Measurements from ENCODE around the gene RAB34. TPM values are rescaled to one million over a fixed set of nuclear protein-coding genes. Genes with fewer than 3 reads are reported as not detected.

Gene RAB34
- total and polyA plus RNA-seq, 7 donors, result 7.8 to 21.0 (median 9.1) TPM

DNA sequence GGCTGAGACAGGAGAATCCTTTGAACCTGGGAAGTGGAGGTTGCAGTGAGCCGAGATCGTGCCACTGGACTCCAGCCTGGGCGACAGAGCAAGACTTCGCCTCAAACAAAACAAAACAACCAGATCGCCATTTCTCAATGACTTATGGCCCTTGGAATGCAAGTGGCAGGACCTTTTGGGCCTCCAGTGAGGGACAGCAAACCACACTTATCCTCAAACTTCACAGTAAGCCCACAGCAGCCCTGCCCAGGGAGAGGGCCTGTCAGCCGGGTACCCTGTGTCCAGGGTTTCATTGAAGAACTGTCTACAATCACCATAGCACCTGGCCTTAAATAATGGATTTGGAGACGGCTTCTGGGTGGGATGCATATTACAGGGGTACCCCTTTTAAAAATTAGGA, 37.8 kb upstream of the RAB34 start:
- no peak overlapping the region for H3K4me3 ChIP-seq
- peaks cover 2% of the 10 kb centered on the region for H3K4me1 ChIP-seq
- 75 to 87% (median 87%) methylated on average over 7 of the region's 7 CpGs for WGBS, 3 donors
- no peaks in the 10 kb centered on the region for H3K27me3 ChIP-seq (ENCODE audit: insufficient read depth in 3 of 3, low read length in 2 of 3)
- peaks cover 0 to 33% of the 10 kb centered on the region in 2 donors for H3K36me3 ChIP-seq (ENCODE audit: insufficient read depth in 1 of 2, low read depth in 1 of 2)
- H3K9me3 ChIP-seq, result no peaks in the 10 kb centered on the region
- ATAC-seq (no peak), DNase-seq (no peak)
- TF ChIP-seq, protein P1, sequence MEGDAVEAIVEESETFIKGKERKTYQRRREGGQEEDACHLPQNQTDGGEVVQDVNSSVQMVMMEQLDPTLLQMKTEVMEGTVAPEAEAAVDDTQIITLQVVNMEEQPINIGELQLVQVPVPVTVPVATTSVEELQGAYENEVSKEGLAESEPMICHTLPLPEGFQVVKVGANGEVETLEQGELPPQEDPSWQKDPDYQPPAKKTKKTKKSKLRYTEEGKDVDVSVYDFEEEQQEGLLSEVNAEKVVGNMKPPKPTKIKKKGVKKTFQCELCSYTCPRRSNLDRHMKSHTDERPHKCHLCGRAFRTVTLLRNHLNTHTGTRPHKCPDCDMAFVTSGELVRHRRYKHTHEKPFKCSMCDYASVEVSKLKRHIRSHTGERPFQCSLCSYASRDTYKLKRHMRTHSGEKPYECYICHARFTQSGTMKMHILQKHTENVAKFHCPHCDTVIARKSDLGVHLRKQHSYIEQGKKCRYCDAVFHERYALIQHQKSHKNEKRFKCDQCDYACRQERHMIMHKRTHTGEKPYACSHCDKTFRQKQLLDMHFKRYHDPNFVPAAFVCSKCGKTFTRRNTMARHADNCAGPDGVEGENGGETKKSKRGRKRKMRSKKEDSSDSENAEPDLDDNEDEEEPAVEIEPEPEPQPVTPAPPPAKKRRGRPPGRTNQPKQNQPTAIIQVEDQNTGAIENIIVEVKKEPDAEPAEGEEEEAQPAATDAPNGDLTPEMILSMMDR (IDR thresholded peaks at IDR 0.05), result no peak
- intact Hi-C loops (cut with DNase I), result no loop called here
- H3K27ac ChIP-seq, result no peak overlapping the region

DNA sequence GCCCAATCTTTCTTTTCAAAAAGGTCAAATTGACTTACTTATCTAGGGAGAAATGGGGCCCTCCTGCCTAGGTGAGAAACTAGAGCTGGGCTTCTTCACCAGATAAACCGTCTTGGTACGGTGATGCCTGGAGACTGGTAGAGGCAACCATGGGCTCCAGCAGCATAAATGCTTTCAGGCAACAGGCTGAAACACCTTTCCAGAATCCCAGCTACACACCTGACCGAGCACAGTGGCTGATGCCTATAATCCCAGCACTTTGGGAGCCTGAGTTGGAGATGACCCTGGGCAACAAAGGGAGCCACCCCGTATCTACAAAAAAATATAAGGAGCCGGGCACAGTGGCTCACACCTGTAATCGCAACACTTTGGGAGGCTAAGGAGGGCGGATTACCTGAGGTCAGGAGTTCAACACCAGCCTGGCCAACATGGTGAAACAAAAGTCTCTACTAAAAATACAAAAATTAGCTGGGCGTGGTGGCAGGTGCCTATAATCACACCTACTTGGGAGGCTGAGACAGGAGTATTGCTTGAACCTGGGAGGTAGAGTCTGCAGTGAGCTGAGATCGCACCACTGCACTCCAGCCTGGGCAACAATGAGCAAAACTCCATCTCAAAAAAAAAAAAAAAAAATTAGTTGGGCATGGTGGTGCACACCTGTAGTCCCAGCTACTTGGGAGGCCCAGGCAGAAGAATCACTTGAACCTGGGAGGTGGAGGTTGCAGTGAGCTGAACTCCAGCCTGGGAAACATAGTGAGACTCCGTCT, 34.1 kb upstream of the RAB34 start:
- Histone ChIP-seq H3K36me3 (ENCODE audit: insufficient read depth in 1 of 2, low read depth in 1 of 2) (peaks cover 0 to 25% of the 10 kb centered on the region in 2 donors), H3K27me3 (ENCODE audit: insufficient read depth in 3 of 3, low read length in 2 of 3) (no peaks in the 10 kb centered on the region), H3K27ac (no peak overlapping the region), H3K4me1 (peaks cover 4% of the 10 kb centered on the region), H3K4me3 (no peak overlapping the region), H3K9me3 (no peaks in the 10 kb centered on the region)
- no peak for ATAC-seq
- TF ChIP-seq, protein P1 (IDR thresholded peaks at IDR 0.05), result no peak
- intact Hi-C loops (cut with DNase I), result loop anchor here in 1 of 2 donors (2.0 kb wide), 1 partner anchor 23 kb away; the partner anchor contains the start of gene NEK8
- peak in 1 of 2 donors; percentile 23 for DNase-seq
- 93 to 94% (median 94%) methylated on average over 10 of the region's 10 CpGs for WGBS, 3 donors

DNA sequence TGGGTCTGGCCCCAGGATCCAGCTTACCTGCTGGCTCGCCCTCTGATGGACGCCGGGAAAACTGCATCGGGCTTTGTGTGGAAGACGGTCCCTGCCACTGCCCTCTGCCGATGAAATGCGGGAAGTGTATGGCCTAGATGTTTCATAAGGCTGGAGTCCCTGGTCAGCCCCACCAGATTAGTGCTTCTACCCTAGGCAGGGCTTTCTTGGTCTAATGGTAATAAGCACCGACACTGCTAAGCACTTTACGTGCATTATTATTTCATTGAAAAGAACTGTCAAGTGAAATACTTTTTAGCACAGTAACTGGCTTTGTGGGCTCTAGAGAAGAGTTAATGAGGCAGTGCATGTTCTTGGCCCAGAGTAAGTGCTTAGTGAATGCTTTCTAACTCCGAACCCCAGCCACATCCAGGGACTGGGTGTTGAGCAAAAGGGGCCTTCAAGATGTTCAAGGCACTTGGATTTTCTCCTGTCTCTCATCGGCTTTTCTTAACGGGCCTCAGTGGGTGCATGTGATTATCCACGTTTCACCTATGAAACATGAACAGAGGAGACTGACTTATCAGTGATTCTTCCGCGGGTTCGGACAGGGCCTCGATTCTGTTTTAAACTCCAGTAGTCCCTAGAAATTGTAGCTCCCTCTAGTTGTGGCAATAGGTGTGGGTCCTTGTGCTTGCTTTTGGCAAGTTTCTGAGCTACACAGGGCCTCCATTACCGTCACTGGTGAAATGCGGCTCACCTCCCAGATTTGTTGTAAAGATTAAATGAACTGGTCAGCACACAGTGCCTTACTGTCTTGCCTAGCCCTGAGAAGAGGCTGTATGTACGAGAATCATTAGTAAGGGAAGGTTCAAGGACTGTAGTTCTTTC, 32.7 kb upstream of the RAB34 start:
- TF ChIP-seq, protein P1 (IDR thresholded peaks at IDR 0.05), result peak; percentile 100
- no peaks in the 10 kb centered on the region for H3K27me3 ChIP-seq (ENCODE audit: insufficient read depth in 3 of 3, low read length in 2 of 3)
- 34 to 41% (median 36%) methylated on average over 20 of the region's 20 CpGs for WGBS, 3 donors
- peaks cover 0 to 21% of the 10 kb centered on the region in 2 donors for H3K36me3 ChIP-seq (ENCODE audit: insufficient read depth in 1 of 2, low read depth in 1 of 2)
- peak; percentile 92 to 95 for DNase-seq
- peak; percentile 83 to 91 (median 88) for ATAC-seq
- intact Hi-C loops (cut with DNase I), result loop anchor here (1.0 to 2.0 kb wide), 2 partner anchors 22 to 24 kb away; partner anchors contain the start of genes NEK8 (in 1 of the 2) and TLCD1 (in 1 of the 2)
- H3K9me3 ChIP-seq, result no peaks in the 10 kb centered on the region
- H3K4me1 ChIP-seq, result peaks cover 12% of the 10 kb centered on the region
- no peak overlapping the region for H3K27ac ChIP-seq
- H3K4me3 ChIP-seq, result no peak overlapping the region

DNA sequence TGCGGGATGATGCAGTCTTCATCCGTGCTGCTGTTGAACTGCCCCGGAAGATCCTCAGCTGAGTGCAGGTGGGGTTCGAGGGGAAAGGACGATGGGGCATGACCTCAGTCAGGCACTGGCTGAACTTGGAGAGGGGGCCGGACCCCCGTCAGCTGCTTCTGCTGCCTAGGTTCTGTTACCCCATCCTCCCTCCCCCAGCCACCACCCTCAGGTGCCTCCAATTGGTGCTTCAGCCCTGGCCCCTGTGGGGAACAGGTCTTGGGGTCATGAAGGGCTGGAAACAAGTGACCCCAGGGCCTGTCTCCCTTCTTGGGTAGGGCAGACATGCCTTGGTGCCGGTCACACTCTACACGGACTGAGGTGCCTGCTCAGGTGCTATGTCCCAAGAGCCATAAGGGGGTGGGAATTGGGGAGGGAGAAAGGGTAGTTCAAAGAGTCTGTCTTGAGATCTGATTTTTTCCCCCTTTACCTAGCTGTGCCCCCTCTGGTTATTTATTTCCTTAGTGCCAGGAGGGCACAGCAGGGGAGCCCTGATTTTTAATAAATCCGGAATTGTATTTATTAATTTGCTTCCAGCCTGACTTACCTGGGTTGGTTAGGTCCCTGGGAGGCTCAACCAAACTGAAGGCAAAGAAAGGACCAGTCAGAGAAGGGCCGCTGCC, 32.0 kb upstream of the RAB34 start:
- TF ChIP-seq, protein P1 (IDR thresholded peaks at IDR 0.05), result no peak
- Histone ChIP-seq H3K4me3 (no peak overlapping the region), H3K27ac (no peak overlapping the region), H3K9me3 (no peaks in the 10 kb centered on the region), H3K36me3 (ENCODE audit: insufficient read depth in 1 of 2, low read depth in 1 of 2) (peaks cover 0 to 21% of the 10 kb centered on the region in 2 donors), H3K27me3 (ENCODE audit: insufficient read depth in 3 of 3, low read length in 2 of 3) (no peaks in the 10 kb centered on the region), H3K4me1 (peaks cover 16% of the 10 kb centered on the region)
- DNase-seq, result peak in 1 of 2 donors; percentile 40
- peak in 2 of 4 donors; percentile 4 to 7 for ATAC-seq
- intact Hi-C loops (cut with DNase I), result loop anchor here (1.0 to 2.0 kb wide), 2 partner anchors 21 to 23 kb away; partner anchors contain the start of genes NEK8 (in 1 of the 2) and TLCD1 (in 1 of the 2)
- WGBS, 3 donors, result 53 to 64% (median 58%) methylated on average over 11 of the region's 11 CpGs

All from psoas muscle (tissue), 8 donors.